GM21390 (cell line): ENCODE results near the gene FTH1.
"Not testable (repeated sequence)": the region's sequence is repeated elsewhere in the genome, so short reads cannot be mapped to it uniquely, and the experiment has no call there.

ENCODE experiments used
- ATAC-seq: cut with Tn5 transposase; IDR thresholded peaks from one replicate; pipeline ENCODE4 v1.9.1; 2021; ENCODE audit not compliant: unreplicated experiment

The FTH1 gene

DNA sequence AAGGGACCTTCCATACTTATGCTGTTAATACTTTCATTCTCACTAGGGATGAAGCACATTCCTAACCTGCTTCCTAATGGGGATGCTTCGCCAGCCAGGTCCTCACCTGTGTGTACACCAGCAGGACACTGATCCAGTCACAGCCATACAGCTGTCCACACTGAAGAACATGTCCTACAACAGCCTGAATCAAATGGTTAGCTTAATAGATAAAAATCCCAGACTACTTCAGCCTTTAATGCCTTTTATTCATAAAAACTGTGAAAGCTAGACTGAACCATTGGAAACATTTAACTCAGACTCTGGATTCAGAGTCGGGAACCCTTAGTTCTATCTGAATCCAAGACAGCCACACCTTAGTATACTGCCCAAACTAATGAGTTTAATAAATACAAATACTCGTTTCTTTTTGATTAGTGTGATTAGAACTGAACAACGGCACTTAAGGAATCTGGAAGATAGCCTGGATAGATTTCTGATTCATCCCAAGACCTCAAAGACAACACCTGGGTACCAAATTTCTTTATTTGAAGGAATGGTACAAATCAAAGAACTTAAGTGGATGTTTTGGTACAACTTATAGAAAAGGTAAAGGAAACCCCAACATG, 3.3 kb downstream of the FTH1 start:
- no peak for ATAC-seq

DNA sequence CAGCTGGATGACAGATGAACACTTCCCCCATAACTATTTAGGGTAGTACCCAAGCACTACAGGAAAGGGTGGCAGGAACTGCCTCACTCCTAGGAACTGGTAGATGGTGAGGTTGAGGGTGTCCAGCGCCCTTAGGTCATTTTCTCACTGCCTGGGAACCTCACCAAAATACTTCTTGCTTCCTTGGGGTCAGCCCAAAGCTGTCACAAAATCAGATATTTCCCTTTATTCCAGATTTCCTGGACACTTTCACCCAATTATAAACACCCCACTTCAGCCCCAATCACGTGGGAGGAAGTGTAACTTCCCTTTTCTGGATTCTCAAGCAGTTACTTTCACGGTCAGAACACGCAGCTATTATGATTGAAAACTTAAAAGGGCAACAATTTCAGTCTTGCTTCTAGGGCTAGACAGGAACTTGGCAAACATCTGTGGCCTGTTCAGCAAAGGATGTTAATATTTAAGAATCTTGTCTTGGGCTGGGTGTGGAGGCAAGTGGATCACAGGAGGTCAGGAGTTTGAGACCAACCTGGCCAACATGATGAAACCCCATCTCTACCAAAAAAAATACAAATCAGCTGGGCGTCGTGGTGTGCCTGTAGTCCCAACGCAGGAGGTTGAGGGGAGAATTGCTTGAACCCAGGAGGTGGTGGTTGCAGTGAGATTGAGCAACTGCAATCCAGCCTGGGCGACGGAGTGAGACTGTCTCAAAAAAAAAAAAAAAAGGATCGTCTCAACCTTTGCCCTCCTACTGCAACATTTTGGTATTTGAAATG, 4.0 kb downstream of the FTH1 start:
- ATAC-seq = peak; percentile 19

DNA sequence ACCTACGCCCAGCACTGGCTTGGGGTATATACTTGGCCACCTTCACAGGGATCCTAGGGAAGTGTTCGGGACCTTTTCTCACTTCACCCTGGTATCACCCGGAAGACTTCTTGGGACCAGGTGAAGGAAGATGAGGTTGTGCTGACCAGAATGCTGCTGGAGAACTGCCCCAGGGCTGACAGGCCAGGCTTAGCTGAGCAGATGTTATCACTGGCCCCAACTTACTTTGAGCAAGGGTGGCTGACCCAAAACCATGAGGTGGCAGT, 4.5 kb downstream of the FTH1 start:
- ATAC-seq = no peak

DNA sequence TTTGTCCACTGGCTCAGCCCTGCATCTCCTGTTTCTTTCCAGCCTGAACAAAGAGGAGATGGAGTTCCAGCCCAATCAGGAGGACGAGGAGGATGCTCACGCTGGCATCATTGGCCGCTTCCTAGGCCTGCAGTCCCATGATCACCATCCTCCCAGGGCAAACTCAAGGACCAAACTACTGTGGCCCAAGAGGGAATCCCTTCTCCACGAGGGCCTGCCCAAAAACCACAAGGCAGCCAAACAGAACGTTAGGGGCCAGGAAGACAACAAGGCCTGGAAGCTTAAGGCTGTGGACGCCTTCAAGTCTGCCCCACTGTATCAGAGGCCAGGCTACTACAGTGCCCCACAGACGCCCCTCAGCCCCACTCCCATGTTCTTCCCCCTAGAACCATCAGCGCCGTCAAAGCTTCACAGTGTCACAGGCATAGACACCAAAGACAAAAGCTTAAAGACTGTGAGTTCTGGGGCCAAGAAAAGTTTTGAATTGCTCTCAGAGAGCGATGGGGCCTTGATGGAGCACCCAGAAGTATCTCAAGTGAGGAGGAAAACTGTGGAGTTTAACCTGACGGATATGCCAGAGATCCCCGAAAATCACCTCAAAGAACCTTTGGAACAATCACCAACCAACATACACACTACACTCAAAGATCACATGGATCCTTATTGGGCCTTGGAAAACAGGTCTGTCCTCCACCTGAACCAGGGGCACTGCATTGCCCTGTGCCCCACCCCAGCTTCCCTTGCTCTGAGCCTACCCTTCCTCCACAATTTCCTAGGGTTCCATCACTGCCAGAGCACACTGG, 5.0 kb downstream of the FTH1 start:
- no peak for ATAC-seq

DNA sequence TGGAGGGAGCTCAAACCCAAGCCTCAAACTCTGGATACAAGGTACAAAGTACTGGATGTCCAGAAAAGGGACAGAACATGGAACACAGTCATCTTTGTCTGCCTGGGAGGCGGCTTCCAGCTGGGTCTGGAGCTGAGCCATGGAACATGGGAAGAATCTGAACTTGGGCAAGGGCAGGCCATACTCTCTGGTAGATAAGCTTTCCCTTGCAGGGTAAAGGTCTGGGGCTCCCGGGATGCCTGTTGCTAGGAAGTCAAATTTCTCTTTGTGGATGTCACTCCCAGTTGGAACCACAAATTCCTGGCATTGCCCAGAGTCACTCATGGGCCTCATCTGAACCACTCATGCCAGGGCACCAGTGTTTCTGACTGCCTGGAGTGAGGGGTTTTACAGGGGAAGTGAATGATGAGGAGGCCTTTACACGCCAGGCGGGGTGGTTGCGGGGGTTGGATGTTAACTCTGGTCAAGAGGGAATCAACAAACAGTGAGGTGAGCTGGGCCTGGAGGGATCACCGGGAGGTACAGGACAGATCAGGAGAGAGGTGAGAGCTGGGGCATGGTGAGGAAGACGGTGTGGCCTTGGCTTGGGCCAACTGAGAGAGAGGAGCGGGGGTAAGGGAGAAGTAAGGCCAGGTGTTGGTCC, 5.7 kb downstream of the FTH1 start:
- ATAC-seq = no peak

DNA sequence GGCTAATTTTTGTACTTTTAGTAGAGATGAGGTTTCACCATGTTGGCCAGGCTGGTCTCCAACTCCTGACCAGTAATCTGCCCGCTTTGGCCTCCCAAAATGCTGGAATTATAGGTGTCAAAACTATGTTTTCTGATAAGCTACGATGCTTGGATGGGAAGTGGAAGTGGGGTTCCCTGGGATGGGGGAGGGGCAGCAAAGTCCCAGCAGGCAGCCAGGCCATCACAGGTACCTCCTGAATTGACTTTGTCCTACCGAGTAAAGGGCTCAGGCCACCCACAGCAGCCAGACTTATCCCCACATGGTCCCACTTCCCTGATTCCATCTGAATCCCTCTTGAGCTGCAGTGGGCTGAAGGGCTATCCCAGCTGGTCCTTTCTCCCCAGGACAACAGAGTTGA, 6.9 kb downstream of the FTH1 start:
- ATAC-seq = no peak

DNA sequence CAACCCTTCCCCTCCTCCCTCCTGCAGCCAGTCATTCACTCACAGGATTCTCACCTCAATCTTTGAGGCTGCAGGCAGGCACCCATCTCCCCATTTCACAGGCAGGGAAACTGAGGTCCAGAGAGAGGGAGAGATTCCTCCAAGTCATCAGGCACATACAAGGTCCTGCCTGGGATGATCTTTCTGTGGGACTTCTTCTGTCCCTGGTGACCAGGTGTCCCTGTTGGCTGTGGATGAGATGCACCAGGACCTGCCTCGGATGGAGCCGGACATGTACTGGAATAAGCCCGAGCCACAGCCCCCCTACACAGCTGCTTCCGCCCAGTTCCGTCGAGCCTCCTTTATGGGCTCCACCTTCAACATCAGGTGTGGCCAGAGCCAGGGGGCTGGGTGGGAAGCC, 7.8 kb downstream of the FTH1 start:
- ATAC-seq = no peak

DNA sequence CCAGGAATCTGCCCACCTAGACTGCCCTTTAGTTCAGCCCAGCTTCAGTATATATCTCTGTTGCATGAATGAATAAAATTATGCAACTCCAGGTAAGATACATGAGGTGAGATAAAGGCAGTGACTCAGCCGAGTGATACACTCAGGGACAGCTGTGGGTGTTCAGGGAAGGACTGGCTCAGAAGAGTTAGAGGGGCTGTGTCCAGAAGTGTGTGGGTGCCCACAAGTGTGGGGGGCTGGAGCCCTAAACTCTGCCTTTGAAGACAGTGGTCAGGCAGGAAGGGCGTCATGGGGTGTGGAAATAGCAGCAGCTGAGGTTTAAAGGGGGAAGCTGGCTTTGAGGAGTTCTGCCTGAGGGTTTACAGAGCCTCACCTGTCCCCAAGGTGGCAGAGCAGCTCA, 8.3 kb downstream of the FTH1 start:
- ATAC-seq = no peak

DNA sequence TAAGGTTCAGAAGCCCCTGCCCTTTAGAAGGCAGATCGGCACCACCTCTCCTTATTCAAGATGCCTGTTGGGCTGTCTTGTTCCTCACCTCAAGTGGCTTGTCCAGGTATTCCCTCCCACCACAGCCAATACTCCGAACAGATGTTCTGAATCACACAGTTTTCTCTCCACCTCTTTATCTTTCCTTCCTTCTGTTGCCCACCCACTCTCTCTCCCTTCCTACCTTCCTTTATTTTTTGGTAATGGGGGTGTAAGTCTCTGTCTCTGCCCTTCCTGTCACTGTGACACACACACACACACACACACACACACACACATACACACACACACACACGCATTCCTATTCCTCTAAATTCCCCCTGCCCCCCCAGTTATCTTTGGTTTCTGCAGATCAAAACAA, 8.8 kb downstream of the FTH1 start:
- no peak for ATAC-seq

DNA sequence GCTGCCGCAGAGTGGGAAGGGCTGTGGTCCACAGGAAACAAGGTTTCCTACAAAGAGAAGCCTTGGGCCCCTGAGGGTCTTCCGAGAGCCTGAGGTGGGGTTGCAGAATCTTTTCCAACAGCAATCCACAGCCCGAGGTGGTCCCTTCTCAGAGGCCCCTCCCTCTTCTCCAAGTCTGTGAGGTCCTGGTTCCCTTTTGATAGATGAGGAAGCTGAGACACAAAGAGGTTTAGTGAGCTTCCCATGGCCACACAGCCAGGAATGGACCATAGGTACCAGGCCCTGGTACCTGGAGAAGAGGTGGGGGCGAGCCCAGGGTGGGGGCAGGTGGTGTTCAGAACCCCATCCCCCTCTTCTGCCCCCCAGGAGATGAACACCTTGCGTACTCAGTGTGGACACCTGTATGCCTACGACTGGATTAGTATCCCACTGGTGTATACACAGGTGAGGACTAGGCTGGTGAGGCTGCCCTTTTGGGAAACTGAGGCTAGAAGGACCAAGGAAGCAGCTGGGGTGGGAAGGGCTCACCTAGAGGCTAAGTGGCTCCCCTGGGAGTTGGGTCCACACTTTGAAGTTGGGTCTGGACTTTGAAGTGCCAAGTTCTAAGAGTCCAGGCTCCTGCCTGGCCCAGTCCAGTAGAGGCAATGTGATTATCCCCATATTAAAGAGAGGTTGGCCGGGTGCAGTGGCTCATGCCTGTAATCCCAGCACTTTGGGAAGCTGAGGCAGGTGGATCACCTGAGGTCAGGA, 10.2 kb downstream of the FTH1 start:
- no peak for ATAC-seq

DNA sequence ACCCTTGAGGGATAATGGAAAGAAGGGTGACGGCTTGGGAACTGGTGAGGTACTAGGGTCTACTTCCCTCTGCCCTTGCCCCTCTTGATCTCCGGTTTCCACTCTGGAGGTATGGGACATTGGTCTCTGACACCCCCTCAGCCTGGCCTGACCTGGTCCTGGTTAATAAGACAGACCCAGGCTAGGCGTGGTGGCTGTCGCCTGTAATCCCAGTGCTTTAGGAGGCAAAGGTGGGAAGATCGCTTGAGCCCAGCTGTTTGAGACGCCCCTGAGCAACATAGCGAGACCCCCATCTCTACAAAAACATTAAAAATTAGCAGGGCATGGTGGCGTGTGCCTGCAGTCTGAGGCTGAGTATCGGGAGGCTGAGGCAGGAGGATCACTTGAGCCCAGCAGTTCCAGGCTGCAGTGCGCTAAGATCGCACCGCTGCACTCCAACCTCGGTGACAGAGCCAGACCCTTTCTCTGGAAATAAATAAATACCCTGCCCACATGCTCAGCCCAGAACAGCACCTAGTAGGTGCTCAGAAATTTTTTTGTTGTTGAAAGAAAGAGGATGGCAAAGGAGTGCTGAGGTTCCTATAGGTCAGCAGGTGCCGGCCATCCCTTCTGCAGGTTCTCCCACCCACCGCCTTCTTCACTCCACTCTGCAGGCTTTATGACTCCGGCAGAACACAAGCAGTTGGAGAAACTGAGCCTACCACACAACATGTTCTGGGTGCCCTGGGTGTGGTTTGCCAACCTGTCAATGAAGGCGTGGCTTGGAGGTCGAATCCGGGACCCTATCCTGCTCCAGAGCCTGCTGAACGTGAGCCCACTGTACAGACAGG, 11.0 kb downstream of the FTH1 start:
- no peak for ATAC-seq

DNA sequence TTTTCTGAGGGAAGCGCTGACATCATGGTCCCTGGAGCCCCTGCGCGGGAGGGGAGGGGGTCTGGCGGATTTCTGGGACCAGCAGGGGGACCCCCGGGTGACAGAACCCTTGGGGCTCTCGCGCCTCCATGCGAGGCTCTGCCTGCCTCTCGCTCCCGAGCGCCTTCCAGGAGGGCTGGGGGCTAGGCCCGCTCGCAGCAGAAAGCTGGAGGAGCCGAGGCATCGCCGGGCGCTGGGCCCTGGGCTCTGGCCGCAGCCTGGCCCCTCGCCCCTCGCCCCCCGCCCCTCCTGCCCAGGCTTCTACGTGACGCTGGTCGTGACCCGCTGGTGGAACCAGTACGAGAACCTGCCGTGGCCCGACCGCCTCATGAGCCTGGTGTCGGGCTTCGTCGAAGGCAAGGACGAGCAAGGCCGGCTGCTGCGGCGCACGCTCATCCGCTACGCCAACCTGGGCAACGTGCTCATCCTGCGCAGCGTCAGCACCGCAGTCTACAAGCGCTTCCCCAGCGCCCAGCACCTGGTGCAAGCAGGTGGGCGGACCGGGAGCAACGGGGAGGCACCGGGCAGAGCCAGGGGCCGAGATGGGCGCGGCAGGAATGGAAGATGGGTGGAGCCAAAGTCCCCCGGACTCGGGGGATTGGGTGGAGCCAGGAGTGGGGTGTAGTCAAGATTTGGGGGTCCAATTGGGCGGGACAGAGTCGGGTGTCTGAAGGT, 11.9 kb downstream of the FTH1 start:
- ATAC-seq = no peak

DNA sequence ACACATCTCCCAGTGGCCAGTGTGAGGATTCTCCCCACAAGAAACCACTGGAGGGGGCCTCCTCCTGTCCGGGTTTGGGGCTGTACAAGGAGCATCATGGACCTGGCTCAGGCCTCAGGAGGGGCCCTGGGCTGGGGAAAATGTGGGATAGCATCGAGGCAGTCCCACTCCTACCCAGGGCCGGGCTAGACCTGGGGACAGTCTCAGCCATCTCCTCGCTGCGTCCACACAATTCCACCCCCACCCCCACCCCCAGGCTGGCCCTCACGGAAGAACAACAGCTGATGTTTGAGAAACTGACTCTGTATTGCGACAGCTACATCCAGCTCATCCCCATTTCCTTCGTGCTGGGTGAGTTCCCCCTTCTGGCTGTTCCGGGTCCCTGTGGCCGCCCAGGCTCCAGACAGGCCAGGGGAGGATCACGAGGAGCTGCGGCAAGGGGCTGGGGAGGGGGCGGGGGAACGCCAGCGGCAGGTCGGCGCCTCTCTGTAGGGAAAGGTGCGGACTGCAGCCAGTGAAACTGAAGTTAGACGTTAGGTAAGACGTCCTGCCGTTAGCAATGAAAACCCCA, 12.5 kb downstream of the FTH1 start:
- ATAC-seq = no peak

DNA sequence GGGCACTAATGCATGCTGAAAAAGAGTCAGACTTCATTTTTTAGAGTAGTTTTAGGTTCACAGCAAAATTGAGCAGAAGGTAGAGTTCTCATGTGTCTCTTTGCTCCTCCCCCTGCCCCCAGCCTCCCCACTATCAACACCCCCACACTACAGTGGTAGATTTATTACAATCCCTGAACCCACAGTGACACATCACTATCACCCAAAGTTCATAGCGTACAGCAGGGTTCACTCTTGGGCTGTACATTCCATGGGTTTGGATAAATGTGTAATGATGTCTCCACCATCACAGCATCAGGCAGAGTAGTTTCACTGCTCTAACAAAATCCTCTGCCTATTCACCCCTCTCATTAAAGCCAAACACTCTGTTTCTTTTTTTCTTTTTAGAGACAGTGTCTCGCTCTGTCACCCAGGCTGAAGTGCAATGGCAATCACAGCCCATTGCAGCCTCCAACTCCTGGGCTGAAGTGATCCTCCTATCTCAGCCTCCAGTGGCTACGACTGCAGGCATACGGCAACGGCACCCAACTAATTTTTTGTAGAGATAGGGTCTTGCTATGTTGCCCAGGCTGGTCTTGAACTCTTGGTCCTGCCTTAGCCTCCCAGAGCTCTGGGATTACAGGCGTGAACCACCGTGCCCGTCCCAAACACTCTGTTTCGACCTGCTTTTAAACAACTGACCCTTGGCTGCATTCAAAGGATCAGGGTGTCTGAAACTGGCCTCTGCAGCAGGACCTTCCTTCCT, 13.2 kb downstream of the FTH1 start:
- no peak for ATAC-seq

DNA sequence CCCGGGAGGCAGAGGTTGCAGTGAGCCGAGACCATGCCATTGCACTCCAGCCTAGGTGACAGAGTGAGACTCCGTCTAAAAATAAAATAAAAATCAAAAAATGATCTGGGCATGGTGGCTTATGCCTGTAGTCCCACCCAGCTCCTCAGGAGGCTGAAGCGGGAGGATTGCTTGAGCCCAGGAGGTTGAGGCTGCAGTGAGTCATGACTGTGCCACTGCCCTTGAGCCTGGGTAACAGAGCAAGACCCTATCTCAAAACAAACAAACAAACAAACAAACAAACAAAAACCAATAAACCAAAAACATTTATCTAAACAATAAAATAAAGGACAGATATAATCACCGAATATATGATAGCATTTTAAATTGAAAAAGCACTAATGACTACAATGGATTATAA, 13.8 kb downstream of the FTH1 start:
- ATAC-seq = not testable (repeated sequence)

DNA sequence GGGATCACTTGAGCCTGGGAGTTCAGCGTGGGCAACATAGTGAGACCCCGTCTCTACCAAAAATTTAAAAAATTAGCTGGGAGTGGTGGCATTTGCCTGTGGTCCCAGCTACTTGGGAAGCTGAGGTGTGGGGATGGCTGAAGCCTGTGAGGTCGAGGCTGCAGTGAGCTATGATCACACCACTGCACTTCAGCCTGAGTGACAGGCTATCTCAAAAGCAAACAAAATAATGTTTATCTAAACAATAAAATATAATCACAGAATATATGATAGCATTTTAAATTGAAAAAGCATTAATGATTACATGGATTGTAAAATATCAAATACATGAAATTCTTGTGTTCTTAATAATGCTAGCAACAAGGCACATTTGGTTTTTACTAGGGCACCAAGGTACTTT, 14.6 kb downstream of the FTH1 start:
- no peak for ATAC-seq

DNA sequence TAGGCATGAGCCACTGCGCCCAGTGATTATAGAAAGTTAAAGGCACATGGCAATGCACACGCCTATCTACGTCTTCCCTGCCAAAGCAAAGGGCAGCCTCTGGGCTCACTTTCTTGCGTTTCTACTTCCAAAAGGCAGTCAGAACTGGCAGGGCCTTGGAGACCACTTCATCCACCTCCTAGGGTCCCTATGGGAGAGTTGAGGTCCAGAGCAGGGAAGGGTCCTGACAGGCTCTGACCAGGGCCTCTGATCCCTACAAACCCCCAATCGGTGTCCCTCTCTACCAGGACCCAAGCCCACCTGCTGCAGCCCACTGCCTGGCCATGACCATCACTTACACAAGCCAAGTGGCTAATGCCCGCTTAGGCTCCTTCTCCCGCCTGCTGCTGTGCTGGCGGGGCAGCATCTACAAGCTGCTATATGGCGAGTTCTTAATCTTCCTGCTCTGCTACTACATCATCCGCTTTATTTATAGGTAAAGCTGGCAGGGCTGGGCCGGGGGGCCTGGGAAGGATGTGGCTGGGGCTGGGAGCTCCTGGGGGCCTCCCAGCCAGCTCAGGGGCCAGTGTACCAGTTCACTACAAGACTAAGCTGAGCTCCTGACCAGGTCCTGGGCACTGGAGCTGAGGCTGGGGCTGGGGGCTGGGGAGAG, 15.8 kb downstream of the FTH1 start:
- ATAC-seq = no peak

DNA sequence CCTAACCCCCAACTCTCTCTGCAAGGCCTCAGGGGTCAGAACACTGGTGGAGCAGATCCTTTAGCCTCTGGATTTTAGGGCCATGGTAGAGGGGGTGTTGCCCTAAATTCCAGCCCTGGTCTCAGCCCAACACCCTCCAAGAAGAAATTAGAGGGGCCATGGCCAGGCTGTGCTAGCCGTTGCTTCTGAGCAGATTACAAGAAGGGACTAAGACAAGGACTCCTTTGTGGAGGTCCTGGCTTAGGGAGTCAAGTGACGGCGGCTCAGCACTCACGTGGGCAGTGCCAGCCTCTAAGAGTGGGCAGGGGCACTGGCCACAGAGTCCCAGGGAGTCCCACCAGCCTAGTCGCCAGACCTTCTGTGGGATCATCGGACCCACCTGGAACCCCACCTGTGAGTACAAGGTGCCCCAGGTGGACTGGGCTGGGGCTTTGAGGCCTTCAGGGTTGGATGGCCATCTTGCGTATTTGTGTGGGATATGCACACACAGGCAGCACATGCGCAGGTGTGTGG, 17.3 kb downstream of the FTH1 start, which contains the start of gene BEST1:
TSS of gene BEST1 (plus strand) at position 317 of the 513 bp plus-strand sequence. CDS start 1,456 bp downstream, outside the sequence.
- no peak for ATAC-seq
